Measurements from ENCODE around the gene CD180.

The CD180 gene

DNA sequence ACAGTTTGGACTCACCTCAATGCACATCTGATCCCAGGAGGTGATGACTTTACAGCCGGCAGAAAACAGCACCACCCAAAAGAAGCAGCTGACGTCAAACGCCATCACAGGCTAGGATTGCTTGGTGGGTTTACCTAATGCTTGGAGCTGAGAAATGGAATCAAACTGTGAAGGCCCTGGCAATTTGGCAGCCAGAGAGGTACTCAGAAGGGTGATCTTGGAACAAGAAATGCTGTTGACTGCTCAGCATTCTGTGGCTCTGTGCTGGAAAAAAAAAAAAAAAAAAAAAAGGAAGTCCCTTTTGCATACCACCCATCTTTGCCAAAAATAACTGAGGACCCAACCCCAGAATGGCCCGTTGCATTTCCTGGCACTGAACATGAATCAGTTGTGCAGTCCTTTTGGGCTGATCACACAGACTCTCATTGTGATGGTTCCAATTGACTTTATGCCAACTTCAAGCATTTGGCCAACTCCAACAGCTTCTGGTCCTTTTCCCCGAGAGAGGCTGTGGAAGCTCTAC lies at the start of gene CD180:
CD180 (minus strand) TSS at position 263 of the 523 bp plus-strand sequence; CDS start at position 105, 158 bp downstream.
- DNase-seq, result no peak

DNA sequence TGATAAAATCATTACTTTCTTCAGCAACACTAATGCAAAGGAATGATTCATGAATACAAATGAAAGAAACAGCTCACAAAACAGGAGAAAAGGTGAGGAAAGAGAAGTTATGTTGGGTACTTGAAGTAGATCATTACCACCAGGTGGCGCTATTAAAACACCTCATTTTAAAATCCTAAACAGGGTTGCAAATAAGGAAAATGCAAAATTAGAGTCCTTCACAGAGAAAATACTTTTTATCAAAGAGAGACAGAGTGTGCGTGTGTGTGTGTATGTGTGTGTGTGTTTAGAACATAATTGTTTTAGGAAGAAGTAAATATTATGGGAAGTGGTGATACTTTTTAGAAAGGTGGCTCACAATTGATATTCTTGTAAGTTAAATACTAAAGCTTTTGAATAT lies 49.5 kb upstream of the CD180 start:
- DNase-seq, result peak; percentile 25 to 74

DNA sequence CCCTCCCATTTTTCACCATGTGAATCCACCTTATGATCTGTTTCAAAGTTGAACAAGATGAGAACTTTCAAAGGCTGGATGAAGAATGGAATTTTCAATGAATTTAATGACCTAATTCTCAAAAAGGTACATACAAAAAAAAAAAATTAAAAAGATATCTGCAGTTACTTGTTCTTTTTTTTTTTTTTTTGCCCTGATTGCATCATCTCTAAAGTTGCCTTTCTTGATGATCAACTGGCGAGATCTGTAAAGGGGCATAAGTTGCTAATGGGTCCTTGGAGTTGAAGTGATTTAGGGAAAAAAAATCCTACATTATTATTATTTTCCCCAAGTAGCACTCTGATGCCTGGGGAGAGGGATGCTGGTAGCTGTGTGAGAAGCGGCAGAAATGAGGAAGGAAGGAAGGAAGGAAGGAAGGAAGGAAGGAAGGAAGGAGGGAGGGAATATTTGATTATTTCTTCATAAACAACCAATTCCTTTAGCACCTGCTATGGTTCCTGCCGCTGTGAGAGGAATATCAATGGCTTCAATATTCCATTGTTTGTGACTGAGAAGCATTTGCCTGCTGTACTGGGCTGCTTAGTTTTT lies 48.8 kb upstream of the CD180 start:
- no peak for DNase-seq

DNA sequence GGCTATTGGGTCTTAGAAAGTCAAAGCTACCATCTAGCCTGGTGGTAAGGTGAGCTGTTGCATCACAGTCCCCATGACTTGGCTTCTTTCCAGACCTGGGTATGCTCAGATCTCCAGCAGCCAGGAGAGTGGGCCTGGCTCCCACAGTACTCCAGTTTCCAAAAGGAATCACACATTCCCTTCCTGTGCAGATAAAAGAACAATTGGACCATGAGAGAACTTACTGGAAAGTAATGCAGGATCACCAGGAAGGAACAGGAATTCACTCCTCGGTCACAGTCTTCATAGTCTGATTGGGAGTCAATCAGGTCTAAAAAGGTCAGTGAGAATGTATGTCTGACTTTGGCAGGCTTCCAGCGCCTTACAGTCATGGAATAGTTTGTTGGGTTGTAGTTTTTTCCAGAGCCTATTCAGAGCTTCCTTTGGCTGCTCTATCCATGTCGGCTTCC lies 47.8 kb upstream of the CD180 start:
- no peak for DNase-seq

DNA sequence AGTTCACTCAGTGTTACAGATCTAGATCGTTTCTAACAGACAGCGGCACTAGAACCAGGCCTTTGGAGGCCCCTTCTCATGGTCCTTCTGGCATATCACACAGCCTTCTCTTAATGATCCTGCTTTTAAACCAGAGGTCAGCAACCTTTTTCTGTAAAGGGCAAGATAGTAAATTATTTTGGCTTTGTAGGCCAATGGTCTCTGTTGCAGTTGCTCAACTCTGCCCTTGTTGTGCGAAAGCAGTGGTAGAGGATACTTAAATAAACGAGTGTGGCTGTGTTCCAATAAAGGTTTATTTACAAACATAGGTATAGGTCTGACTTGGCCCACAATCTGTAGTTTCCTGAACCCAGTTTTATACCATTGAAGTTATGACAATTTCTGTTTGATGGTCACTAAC lies 47.3 kb upstream of the CD180 start:
- no peak for DNase-seq

DNA sequence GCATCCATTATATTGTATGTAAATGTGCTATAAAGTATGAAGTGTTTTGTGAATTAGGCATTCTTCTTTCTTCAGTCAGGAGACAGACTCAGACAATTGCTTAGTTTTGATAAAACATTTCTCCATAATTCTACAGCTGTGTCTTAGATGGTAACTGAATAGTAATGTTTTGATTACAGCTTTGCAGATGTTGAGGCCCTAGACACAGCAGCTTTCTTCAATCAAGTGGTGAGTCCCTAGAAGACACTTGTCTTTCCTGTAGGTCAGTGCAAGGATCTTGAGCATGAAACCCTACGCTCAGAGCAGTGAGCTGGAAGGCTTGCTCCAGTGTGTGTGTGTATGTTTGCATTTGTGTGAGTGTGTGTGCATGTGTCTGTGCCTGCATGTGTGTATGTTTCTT lies 46.8 kb upstream of the CD180 start:
- DNase-seq, result no peak

DNA sequence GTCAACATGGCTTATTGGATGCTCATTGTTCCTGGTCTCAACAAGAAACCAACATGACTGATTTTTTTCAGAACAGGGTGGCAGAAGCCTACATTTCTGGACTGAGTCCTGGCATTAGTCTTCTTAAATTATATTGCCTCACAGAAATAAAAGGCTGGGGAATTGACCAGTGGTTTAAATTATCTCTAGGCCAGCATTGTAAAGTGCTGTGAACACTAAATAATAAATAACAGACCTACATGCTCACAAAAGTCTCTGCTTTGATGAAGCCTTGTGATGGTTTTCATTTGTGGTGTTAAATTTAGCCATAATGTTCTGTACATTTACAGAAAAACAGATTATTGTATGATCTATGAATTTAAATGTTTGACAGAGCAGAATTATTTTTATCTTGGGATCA lies 44.7 kb upstream of the CD180 start:
- no peak for DNase-seq

DNA sequence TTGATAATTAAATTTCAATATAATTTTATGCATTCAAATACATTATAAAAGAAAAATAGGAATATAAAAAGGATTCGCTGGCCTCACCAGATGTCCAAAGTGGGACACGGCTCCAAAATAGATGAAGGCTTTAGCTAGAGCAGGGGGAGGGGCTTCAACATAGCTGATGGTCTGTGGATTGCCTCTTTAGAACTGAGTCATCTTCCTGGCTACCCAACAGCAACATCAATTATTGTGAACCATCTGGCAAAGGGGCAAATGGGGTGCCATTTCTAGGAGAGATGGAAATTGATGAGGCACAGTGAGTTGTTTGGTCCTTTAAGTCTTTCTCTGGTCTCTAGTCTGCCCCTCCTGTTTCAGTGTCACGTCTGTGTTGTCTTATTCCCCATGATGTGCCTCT lies 44.2 kb upstream of the CD180 start:
- DNase-seq, result no peak

DNA sequence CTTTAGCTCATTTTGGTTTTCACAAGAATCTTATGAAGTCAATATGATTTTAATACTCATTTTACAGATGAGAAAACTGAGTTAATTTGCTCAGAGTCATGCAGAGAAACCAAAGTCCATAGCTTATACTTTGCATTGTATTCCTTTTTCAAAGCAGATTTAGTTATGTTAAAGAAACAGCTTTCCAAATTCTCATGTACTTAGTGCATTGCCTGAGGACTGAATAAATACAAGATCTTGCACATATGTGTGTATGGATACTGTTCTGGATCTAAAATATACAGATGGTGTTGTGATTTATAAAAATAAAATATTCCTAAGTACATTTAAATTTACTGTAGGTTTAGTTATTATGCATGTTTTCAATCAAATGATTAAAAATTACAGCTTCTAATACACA lies 43.5 kb upstream of the CD180 start:
- no peak for DNase-seq

DNA sequence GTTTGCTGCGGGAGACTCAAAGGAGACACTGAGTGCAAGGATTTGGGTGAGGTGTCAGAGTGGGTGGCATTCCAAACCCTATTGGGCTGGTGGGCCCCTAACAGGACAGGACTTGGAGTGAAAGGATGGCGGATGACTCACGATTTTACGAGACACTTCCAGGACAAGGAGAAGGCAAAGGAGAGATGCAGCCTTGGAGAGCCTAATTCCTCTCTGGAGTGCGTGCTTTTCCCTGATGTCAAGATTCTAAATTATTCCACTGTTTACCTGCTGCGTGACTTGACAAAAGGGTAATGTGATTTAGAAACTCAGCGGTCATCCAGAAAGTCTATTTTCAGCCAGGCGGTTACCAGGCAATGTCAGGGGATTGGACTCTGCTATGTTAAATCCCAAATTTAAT lies 41.6 kb upstream of the CD180 start:
- DNase-seq, result no peak

DNA sequence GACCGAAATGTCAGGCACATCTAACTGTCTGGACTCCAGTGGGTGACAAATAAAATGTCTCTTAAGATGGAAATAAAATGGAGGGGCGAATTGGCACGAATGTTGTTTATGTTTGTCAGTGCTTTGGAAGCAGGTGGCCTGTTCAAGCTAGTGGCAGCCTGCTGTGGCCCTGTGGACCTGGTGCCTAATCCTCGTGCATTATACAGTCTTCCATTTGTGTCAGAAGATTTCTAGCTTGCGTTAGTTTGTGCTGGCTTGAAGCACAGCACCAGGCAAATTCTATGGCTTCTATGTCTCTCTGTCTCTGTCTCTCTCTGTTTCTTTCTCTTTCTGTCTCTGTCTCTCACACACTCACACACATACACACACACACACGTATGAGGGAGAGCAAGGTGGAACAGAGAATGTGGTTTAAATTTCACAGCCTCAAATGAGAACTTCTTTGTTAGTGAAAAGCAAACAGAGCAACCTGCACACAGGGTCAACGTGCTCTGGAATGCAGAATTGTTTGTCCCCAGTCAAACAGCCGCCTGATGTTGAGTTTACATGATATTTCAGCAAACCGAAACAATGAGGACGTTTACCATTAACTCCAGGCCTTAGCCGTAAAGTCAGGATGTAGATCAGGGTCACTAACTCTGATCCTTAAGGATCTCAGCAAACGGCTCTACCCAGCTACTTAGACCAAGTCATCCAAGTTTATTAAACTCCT lies 39.0 kb upstream of the CD180 start:
- no peak for DNase-seq

DNA sequence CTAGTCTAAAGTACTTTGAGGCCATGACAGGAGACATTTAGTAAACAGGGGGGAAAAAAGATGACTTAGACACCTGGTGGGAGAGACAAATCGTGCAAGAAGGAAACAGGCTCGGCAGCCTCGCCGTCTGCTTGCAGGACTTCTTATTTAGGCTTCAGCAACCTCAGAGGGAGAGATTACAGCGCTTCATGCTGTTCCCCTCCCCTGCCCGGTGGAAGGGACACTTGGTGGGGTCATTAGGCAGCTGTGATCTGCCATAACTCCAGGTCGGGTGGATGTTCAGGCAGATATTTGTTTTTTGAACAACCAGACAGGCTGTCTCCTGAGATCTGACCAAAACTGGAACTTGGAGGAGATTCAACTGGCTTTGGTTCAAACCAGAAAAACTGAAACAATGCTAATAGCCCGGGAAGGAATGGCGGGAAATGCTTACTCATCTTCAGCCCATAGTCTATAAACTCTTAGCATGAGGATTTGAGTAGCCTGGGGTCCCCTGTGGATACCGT lies 38.1 kb upstream of the CD180 start:
- no peak for DNase-seq

DNA sequence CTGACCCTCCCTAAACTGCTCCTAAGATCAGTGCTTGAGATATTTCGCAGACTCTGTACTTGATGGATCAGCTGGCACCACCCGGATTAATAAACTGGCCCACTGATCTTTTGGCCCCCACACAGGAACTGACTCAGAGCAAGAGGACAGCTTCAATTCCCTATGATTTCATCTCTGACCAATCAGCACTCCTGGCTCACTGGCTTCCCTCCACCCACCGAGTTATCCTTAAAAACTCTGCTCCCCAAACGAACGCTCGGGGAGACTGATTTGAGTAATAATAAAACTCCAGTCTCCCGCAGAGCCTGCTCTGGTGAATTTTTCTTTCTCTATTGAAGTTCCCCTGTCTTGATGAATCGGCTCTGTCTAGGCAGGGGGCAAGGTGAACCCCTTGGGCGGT lies 36.5 kb upstream of the CD180 start:
- no peak for DNase-seq

DNA sequence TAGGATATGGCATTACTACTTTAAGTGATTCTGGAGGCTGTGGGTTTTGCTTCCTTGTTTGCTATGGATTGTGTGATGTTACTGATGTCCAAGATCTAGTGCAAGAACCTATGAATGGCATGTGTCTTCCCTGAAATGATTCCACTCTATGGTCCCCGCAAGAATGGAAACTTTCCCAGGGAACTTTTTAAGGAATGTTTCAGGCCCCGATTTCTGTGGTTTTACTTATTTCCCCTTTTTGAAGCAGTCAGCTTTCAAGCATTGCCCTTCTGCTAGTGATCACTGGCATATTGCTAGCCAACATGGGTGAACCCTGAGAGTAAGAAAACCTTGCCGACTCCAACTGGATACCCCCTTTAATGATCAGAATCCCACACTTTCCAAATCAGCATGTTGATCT lies 26.6 kb upstream of the CD180 start:
- no peak for DNase-seq

DNA sequence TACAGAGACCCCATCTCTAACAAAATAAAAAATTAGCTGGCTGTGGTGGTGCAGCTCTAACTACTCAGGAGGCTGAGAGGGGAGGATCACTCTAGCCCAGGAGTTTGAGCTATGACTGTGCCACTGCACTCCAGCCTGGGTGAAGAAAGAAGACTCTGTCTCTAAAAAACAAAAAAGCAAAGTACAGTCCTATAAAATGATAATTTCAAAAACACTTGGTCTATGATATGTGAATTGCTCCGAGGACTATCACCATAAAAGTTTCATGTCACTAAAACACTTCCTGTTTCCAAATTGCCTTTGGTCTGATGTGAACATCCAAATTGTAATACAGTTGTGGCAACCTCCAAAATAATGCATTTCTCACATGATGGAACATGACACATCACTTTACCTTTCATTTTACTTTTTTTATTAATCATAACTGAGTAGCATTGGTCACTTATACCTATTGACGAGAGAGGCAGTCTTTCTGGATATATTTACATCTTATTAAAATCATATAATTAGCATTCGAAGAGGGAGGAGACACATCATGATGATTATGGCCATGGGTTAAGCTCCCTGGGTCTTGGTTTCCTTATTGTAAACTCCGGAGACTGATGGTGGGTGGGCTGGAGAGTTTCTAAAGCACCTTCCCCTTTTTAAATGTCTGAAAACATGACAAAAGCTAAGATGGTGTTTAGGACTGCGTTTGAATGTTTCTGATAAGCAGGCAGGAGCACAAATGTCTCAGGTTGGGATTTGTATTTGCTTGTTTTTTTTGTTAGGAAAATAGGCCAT lies 25.8 kb upstream of the CD180 start:
- no peak for DNase-seq

DNA sequence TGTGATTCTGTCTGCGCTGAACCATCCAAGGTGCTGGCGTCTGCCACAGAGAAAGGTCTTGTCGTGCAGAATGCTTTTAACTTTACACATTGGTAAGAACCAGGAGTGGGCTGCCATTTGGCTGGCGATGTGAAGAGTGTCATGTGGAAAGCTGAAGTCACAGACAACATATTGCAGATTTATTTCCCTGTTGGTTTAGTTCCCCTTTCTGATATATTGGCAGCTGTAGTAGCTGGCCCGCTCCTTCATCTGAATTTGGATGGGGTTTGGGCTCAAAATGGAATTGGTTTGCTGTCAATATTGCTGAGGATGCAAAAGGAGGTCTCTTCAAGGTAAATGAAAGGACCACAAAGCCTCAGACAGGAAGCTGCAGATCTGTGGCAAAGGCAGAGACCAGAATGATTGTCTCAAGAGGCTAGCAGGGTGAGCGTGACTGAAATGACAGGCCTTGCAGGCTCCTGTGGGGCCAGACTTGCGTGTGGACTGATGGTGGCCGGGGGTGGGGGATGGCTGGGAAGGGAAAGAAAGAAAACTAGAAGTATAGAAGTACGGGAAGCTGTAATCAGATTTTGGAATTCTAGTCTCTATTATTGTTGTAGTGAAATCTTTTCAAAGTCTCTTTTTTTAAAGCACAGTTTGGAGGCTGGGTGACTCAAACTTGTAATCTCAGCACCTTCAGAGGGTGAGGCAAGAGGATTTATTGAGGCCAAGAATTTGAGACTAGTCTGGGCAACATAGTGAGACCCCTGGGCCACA lies 25.1 kb upstream of the CD180 start:
- no peak for DNase-seq

DNA sequence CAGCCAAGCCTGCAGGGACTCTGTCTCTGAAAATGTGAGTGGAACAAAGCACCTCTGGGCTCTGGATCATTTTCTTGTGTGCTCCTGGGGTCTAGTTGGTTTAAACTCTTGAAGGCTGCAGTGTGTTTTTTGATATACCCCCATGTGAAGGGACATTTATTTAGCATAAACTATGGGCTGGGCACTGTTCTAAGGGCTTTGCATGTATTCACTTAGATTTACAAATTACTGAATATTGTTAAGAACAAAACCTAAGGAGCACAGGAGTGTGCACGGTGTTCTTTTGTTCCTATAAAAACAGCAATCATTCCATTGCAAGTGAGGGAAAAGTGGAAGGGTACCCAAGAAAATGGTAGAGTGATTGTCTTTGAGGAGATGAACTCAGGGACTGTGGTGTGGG lies 20.0 kb upstream of the CD180 start:
- no peak for DNase-seq

DNA sequence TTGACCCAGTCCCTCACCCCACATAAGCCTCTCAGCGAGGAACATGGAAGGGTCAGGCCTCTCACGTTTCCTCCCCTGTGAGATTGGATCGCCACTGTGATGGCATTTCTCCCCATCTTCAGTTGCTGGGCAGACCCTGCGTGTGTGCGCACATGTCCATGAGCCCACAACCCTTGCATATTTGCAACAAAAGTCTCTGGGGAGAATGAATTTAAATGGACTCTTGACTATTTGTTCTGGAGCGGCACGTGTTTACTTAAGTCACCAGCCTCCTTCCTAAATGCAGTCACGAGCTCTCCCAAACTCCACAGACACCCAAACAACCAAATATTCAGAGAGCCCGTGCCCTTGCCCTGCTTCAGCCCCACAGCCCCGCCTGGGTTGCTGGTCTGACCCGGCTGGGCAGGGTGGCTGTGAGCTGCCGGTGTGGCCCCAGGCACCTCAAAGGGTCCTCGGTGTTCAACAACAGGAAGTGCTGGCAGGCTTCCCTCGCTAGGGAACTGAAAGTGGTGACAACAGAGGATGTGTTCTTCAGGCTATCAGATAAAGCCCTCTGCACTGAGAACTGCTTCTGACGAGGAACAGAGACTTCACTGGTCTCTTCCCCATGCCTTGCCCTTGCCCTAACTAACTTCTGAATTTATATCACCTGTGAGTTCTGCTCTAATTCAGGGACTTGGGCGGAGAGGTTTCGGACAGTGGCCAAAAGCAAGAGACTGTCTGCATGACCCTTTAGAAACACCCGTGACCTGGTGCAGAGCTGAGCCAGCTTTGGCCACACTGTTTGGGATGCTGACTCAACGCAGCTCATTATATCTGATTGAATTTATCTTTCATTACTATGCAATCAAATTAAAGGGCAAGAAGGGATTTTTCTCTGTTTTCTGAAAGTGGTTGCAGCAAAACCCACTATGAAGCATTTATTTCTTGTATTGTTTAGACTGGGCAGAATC lies 19.2 kb upstream of the CD180 start:
- DNase-seq, result no peak

DNA sequence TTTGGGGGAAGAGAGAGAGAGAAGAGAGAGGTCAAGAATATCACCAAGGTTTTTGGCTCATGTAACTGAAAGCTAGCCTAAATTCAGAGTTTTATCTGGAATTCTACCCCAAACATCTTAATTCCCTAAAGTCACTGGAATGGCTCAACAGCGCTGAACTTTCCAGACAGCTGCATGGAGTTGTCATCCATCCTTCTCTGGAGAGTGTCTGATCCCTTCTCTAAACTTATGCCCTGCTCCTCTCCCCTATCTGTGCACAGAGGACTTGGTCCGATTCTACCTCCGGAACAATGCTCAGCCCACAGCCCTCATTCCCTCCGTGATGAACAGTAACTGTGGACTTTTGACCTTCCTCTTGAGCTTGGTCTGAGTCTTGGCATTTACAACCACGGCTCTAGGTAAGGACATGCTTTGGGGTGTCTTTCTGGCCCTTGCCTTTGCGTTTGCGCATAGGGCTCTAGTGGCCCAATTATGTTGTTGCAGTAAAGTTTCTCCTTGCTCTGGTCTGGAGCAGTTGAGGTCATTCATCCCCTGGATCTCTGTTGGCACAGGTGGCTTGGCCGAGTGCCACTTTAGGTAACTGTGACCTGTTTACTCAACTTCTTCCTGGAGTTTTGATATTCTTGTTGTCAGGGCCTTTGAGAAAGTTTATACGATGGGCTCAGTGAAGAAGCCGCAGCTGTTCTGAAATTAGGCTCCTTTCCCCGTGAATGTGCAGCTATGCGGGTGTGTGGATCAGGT lies 18.3 kb upstream of the CD180 start:
- DNase-seq, result no peak

DNA sequence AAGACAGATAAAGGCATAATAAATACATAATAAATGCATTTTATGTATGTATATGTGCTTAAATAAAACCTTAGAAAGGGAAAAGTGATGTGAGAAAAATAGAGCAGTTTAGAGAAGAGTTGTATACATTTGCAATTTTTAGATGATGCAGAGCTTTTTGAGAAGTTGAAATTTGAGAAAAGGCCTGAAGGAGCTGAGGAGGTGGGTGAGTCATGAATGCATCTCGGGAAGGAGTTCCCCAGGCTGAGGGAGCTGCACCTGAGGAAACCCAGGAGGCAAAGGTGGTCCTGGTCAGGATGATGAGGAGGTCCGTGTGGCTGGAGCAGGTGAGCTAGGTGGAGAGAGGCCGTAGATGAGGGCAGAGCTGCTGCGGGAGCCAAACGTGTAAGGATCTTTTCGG lies 17.4 kb upstream of the CD180 start:
- no peak for DNase-seq

DNA sequence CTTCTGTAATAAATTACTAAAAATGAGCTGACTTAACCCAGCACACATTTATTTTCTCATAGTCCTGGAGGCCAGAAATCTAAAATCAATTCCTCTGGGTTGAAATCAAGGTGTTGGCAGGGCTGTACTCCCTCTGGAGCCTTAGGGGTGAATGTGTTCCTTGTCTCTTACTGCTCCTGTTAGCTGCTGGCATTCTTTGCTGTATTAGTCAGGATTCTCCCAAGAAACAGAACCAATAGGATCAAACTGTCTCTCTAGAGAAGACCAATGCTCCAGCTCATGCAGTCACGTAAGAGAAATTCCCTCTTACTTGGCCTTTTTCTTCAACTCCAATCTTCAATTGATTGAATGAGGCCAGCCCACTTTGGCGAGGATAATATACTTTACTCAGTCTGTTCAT lies 15.3 kb upstream of the CD180 start:
- DNase-seq, result peak in 1 of 2 experiments; percentile 48

All from SW 1271 (cell line).